GM12873 (cell line): ENCODE results near the gene SPTA1.

Source experiments
- TF ChIP-seq, protein P1 (sequence below): IDR thresholded peaks from 2 replicates; pipeline ENCODE4 v1.5.1; 2012; ENCODE audit warnings: low read depth, mild to moderate bottlenecking, moderate library complexity, low read length, control low read depth; ENCODE audit not compliant: insufficient read depth; ENCODE audit errors: missing control alignments

The SPTA1 gene

DNA sequence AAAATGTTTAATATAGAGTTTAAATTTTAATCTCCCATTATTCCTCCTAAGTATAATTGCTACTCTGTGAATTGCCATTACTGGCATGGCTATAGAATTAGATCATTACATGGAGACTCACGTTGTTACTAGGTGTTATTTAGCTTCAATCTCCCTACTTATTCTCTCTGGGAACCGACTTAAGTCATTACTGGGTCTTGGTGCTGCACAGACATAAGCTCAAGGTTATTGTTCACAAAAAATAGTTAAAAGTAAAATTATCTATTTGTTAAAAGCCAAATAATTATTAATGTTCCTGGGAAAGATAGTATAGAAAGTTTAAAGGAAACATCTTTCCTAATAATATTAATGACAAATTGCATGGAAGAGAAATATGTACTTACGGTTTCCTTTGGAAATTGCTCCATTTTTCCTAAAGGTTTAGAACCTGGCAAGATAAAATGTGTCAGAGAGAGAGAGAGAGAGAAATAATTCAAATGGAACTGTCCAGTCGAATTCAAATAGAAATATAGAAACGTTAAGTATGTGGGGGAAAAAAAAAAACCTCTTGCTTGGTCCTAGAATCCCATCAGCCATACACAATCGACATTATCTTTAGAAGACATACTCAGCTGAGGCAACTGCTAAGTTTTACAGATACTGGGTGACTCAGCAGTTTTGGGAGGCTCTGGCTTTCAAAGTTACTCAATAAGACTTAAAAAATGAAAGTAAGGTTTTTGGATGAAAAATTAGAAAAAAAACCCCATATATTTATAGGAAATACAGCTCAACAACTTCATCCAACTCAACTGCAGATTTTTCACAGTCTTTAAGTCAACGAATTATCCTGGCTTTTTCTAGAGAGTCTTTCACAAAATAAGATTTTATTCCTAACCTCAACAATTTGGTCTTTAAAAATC is at the start of gene SPTA1:
Gene SPTA1, minus strand, starts transcription at position 605 of the 899 bp plus-strand sequence. Its CDS starts 198 bp downstream, at position 407.
- TF ChIP-seq, protein P1, sequence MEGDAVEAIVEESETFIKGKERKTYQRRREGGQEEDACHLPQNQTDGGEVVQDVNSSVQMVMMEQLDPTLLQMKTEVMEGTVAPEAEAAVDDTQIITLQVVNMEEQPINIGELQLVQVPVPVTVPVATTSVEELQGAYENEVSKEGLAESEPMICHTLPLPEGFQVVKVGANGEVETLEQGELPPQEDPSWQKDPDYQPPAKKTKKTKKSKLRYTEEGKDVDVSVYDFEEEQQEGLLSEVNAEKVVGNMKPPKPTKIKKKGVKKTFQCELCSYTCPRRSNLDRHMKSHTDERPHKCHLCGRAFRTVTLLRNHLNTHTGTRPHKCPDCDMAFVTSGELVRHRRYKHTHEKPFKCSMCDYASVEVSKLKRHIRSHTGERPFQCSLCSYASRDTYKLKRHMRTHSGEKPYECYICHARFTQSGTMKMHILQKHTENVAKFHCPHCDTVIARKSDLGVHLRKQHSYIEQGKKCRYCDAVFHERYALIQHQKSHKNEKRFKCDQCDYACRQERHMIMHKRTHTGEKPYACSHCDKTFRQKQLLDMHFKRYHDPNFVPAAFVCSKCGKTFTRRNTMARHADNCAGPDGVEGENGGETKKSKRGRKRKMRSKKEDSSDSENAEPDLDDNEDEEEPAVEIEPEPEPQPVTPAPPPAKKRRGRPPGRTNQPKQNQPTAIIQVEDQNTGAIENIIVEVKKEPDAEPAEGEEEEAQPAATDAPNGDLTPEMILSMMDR: no peak

DNA sequence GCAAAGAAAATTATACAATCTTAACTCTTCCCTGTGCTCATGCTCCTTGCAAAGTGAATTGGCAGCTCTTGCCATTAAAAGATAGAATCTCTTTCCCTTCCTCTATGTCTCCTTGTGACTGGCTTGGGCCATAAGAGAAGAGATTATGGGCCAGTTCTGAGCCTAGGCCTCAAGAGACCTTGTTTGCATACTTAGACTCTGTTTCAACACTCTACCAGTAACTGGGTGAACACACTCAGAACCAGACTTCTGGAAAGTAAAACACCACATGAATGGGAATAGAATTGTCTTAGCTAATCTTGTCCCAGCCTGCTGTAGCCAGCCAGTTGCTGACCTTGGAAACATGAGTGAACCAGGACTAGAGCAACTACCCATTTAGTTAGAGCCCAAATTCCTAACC is 49.3 kb upstream of the SPTA1 start:
- TF ChIP-seq, protein P1: no peak

DNA sequence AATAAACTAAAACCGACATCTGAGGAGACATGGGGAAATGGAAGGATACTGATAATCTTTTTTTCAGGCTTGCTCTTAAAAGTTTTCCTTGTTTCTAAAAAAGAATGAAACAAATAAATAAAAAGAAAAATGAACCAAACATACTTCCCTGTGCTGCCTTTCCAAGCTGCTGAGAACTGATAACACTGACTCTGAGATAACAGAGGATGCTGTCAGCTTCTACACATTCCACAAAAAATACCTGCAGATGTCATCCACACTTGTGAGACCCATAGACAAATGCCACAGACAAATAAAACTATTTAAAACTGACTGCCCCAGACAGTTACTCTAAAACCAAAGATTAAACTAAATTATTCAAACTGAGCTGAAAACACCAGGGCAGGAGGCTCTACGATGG is 46.0 kb upstream of the SPTA1 start:
- TF ChIP-seq, protein P1: no peak

DNA sequence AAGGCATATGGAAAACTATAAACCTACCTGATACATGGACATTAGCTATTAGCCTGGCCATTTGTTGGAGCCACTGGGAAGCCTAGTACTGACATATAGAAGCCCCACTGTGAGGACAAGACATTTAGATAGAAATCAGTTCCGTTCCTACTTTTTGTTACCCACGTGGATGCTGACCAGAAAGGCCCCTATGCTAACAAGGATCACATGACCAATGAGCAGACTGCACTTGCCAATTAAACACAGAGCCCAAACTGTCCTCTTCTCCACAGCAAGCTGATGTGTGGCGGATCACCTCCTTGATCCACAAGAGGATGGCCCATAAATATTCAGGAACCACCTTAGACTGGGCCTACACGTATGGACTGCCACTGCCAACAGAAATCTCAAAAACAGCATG is 45.2 kb upstream of the SPTA1 start:
- TF ChIP-seq, protein P1: no peak

DNA sequence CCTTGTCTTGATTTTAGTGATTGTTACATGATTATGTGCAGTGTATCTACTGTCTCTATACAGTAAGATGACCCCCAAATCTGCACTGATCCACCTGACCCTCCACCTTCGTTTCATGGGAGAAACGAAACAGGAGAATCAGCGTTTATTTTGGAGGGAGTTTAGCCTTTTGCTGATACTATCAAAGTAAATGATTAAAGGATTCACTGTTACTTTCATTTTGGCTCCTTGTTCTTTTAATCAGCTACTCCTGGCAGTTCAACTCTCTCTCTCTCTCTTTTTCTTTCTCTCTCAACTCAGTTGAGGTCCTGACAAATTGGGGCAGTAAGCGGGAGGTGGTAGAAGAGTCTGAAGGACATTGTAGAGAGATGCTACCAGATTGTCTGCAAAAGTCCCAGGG is 43.9 kb upstream of the SPTA1 start:
- TF ChIP-seq, protein P1: no peak

DNA sequence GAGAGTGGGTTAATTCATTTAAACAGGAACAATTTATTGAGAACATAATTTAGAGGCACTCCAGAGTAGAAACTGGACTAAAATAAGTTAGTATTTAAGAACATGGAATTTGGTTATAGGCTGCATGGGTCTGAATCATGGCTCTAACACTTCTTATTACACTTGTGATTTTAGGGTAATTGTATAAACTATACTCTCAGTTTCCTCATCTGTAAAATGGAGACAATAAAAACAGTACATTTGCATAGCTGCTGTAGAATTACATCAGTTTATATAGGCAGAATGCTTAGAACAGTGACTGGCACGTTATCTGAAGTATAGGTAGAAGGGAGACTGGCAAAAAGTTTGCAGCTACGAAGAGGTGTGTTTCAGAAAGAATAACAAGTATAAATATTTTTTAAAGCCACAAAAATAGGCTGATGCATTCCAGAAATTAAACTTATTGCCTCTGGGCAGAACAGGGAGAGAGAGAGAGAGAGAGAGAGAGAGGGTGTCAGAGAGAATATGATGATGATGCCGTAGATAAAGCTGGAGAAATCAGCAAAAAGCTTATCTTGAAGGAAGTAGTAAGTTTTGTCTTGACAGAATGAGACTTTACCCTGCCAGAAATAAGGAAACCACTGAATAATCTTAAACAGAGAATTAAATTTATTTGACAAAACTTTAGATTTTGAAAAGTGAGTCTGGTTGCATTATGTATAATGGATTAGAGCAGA is 42.2 kb upstream of the SPTA1 start:
- TF ChIP-seq, protein P1: no peak

DNA sequence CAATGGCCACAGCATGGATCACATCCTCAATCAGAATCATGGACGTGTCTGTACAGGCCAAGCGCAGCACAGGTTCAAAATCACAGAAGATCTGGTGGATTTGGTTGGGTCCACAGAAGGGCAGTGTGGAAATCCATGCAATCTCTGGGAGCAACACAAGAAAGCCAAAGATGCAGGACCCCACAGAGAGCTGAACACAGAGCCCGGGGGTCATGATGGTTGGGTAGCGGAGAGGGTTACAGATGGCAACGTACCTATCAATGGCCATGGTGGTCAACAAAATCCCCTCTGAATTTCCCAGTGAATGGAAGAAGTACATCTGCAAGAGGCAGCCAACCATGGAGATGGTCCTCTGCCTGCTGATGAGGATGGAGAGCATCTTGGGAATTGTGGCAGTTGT is 37.9 kb upstream of the SPTA1 start:
- TF ChIP-seq, protein P1: no peak
